K562 (cell line): ENCODE data around the gene ANP32B. TPM values are rescaled to one million over a fixed set of nuclear protein-coding genes. Genes with fewer than 3 reads are reported as not detected.
A peak's percentile ranks its signal among the peaks of the same experiment; 100 is the strongest.

ENCODE experiments used
- ELF1 ChIP-seq: fragments of 200-800 bp; sonication (Bioruptor generic); IDR thresholded peaks from 2 replicates; pipeline ENCODE4 v1.6.1; 2016; ENCODE audit warnings: missing genetic modification characterization, missing compliant biosample characterization
- EWSR1 ChIP-seq: fragments of 450-650 bp; IDR thresholded peaks from 2 replicates; pipeline ENCODE4 v1.6.1; 2018; ENCODE audit warnings: borderline replicate concordance, mild to moderate bottlenecking, low read depth, moderate library complexity; ENCODE audit not compliant: partially characterized antibody
- GTF2E2 ChIP-seq: fragments of 200-800 bp; sonication (Bioruptor generic); IDR thresholded peaks from 2 replicates; pipeline ENCODE4 v1.6.1; 2016; ENCODE audit warnings: missing genetic modification characterization, missing compliant biosample characterization
- MCM5 ChIP-seq: fragments of 450-650 bp; IDR thresholded peaks from 2 replicates; pipeline ENCODE4 v1.6.1; 2016; ENCODE audit warnings: low read depth
- MTA2 ChIP-seq: fragments of 450-650 bp; IDR thresholded peaks from 2 replicates; pipeline ENCODE4 v1.6.1; 2016; ENCODE audit warnings: low read depth
- PCBP2 ChIP-seq: fragments of 200-400 bp; formaldehyde crosslinking; IDR thresholded peaks from 2 replicates; pipeline ENCODE4 v1.6.1; 2018; ENCODE audit warnings: low read length, low read depth, mild to moderate bottlenecking, moderate library complexity; ENCODE audit not compliant: poor library complexity, severe bottlenecking
- PHF21A ChIP-seq: fragments of 450-650 bp; IDR thresholded peaks from 2 replicates; pipeline ENCODE4 v1.6.1; 2017; ENCODE audit warnings: low read depth, borderline replicate concordance
- PURB ChIP-seq: sonication (generic); formaldehyde crosslinking; IDR thresholded peaks from 2 replicates; pipeline ENCODE4 v1.9.0; 2021; ENCODE audit warnings: low read depth, mild to moderate bottlenecking, missing genetic modification reagents
- RBM14 ChIP-seq: fragments of 200-400 bp; formaldehyde crosslinking; IDR thresholded peaks from 2 replicates; pipeline ENCODE4 v1.6.1; 2018; ENCODE audit warnings: low read depth, mild to moderate bottlenecking, low read length, moderate library complexity, borderline replicate concordance; ENCODE audit not compliant: insufficient read depth
- U2AF2 ChIP-seq: fragments of 200-400 bp; formaldehyde crosslinking; optimal IDR thresholded peaks from 2 replicates; pipeline ENCODE3; 2017; ENCODE audit warnings: low read depth, mild to moderate bottlenecking, low read length
- polyA plus RNA-seq, 8 experiments: library from polyadenylated mRNA; depleted of rRNA in 4 of 8; stranded (reverse) in 5 of 8; unstranded in 3 of 8; fragments of >200 nt; fragmentation: Nextera tagmentation in 2 of 8; fragmentation: Illumina TruSeq in 1 of 8; extraction: Ambion mirVana in 2 of 8; extraction: Trizol in 1 of 8; gene quantifications; 2 replicates each; pipeline versions ENCODE4 v1.2.1 to v1.2.3, GENCODE V29; 2011 to 2014; ENCODE audit warnings: inconsistent platforms in 1 of 8, missing spikeins in 1 of 8
- total RNA-seq, 7 experiments: library from RNA; depleted of rRNA in 6 of 7; stranded (reverse); fragments of >200 nt in 6 of 7; fragmentation: Illumina TruSeq in 2 of 7; extraction: Trizol in 2 of 7; gene quantifications; 2 replicates each; pipeline versions ENCODE4 v1.2.1 to v1.2.3, GENCODE V29; 2011 to 2021; ENCODE audit warnings: low replicate concordance in 1 of 7
- TF ChIP-seq, protein P1 (sequence below): fragments of 450-650 bp; formaldehyde crosslinking; IDR thresholded peaks from 2 replicates; pipeline ENCODE4 v1.4.0; 2020; ENCODE audit warnings: mild to moderate bottlenecking, moderate library complexity
- TF ChIP-seq, protein P2 (sequence below): fragments of 250-450 bp; sonication (Bioruptor Pico); IDR thresholded peaks from 2 replicates; pipeline ENCODE4 v1.8.0; 2022; ENCODE audit warnings: inconsistent platforms
- TF ChIP-seq, protein P3 (sequence below), 2 experiments: fragments of 450-650 bp; IDR thresholded peaks; 2 replicates each; pipeline ENCODE4 v1.6.1; 2016; ENCODE audit warnings: mild to moderate bottlenecking in 2 of 2, borderline replicate concordance in 1 of 2, low read depth in 1 of 2, moderate library complexity in 1 of 2

ANP32B gene
- total and polyA plus RNA-seq, 9 of the 15 experiments (the other 6 are each of a cell fraction or from before 2014, with no cell fraction given): 68.9 to 815 (median 141) TPM

DNA sequence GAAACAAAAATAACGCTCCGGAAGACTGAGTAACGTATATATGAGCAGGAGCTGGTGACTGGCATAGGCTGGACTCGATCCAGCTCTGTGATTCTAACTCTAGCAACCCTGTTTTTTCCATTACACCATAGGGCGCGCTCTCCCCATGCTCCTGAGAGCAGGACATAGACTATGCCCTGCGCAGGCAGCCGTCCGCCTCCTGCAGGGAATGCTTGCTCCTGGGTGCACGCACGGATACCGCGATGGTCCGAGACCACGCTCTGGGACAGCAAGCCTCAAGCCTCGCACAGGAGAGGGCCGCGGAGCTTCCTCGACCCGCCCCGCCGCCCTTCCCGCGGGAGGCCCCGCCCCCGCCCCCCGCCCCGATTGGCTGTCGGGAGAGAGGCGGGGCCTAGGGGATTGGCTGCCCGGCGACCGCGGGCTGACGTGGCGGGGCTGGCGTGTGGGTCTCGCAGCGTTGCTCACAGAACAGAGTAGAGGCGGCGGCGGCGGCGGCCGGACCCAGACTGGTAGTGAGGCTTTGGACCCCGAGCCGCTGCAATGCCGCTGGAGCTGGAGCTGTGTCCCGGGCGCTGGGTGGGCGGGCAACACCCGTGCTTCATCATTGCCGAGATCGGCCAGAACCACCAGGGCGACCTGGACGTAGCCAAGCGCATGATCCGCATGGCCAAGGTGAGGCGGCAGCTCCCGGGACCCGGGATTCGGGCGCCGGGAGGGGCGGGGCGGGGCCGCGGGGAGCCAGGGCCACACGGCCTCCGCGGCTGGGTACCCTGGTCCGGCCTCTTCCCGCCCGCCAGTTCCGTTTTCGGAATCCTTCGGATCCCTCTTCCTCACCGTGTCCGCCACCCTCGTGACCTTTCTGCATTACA lies 73.4 kb downstream of the ANP32B start, which contains the start of gene NANS (continued):
- TF ChIP-seq RBM14: 0 out of 2 replicates have a peak, but pooled peaks have one; percentile 31
- TF ChIP-seq MTA2: no peak
- TF ChIP-seq U2AF2: no peak
- TF ChIP-seq GTF2E2 (tag): 0 out of 2 replicates have a peak, but pooled peaks have one; percentile 60
- TF ChIP-seq, protein P1, sequence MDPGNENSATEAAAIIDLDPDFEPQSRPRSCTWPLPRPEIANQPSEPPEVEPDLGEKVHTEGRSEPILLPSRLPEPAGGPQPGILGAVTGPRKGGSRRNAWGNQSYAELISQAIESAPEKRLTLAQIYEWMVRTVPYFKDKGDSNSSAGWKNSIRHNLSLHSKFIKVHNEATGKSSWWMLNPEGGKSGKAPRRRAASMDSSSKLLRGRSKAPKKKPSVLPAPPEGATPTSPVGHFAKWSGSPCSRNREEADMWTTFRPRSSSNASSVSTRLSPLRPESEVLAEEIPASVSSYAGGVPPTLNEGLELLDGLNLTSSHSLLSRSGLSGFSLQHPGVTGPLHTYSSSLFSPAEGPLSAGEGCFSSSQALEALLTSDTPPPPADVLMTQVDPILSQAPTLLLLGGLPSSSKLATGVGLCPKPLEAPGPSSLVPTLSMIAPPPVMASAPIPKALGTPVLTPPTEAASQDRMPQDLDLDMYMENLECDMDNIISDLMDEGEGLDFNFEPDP (CRISPR knock-in tag): no peak
- no peak for TF ChIP-seq PHF21A
- TF ChIP-seq, protein P2, sequence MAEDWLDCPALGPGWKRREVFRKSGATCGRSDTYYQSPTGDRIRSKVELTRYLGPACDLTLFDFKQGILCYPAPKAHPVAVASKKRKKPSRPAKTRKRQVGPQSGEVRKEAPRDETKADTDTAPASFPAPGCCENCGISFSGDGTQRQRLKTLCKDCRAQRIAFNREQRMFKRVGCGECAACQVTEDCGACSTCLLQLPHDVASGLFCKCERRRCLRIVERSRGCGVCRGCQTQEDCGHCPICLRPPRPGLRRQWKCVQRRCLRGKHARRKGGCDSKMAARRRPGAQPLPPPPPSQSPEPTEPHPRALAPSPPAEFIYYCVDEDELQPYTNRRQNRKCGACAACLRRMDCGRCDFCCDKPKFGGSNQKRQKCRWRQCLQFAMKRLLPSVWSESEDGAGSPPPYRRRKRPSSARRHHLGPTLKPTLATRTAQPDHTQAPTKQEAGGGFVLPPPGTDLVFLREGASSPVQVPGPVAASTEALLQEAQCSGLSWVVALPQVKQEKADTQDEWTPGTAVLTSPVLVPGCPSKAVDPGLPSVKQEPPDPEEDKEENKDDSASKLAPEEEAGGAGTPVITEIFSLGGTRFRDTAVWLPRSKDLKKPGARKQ (CRISPR knock-in tag): no peak
- no peak for TF ChIP-seq PURB (CRISPR knock-in tag)
- no peak for TF ChIP-seq ELF1 (tag)
- TF ChIP-seq EWSR1: no peak
- TF ChIP-seq PCBP2: no peak
- no peak for TF ChIP-seq MCM5
- TF ChIP-seq, protein P3, sequence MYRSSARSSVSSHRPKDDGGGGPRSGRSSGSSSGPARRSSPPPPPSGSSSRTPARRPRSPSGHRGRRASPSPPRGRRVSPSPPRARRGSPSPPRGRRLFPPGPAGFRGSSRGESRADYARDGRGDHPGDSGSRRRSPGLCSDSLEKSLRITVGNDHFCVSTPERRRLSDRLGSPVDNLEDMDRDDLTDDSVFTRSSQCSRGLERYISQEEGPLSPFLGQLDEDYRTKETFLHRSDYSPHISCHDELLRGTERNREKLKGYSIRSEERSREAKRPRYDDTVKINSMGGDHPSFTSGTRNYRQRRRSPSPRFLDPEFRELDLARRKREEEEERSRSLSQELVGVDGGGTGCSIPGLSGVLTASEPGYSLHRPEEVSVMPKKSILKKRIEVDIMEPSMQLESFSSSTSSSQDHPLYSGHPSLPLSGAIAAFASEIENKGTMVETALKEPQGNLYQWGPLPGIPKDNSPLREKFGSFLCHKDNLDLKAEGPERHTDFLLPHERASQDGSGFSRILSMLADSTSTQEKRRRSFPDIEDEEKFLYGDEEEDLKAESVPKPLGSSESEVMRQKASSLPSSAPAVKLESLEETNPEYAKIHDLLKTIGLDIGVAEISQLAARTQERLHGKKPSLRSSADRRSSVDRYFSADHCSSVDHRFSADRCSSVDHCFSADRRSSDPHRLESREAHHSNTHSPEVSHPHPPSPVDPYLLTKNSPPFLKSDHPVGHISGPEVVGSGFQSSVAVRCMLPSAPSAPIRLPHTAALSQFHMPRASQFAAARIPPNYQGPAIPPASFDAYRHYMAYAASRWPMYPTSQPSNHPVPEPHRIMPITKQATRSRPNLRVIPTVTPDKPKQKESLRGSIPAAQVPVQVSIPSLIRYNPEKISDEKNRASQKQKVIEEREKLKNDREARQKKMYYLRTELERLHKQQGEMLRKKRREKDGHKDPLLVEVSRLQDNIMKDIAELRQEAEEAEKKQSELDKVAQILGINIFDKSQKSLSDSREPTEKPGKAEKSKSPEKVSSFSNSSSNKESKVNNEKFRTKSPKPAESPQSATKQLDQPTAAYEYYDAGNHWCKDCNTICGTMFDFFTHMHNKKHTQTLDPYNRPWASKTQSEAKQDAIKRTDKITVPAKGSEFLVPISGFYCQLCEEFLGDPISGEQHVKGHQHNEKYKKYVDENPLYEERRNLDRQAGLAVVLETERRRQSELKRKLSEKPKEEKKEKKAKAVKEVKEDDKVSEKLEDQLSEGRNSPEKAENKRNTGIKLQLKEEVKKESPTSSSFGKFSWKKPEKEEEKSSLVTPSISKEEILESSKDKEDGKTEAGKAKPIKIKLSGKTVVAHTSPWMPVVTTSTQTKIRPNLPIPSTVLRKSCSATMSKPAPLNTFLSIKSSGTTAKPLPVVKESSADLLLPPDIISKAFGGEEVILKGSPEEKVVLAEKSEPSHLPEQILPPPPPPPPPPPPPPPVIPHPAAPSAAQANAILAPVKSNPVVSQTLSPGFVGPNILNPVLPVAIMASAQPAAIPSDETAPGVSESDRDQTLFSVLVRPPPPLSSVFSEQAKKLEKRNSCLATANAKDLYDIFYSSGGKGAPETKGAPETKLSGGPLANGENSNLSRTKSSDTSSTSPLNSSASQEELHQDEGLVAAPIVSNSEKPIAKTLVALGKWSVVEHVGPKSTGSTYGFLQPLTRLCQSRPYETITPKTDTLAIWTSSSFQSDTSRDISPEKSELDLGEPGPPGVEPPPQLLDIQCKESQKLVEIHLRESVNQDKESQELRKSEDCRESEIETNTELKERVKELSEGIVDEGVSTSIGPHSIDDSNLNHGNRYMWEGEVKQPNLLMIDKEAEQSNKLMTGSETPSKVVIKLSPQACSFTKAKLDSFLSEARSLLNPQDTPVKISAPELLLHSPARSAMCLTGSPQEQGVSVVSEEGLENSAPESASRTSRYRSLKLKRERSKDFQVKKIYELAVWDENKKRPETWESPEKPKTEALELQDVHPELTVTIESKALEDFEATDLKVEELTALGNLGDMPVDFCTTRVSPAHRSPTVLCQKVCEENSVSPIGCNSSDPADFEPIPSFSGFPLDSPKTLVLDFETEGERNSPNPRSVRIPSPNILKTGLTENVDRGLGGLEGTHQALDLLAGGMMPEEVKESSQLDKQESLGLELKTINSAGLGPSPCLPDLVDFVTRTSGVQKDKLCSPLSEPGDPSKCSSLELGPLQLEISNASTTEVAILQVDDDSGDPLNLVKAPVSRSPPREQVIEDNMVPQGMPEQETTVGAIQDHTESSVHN (IDR thresholded peaks at IDR 0.05; ENCODE audit: borderline replicate concordance in 1 of 2, low read depth in 1 of 2): no peak
